GM12892 (cell line): ENCODE results near the gene SLC5A4.

Experiments used
- DNase-seq: peaks from one replicate; pipeline ENCODE4 v3.0.0; 2011; ENCODE audit not compliant: insufficient read length
- FAIRE-seq: peaks from 2 replicates; lab custom pipeline; 2011; peaks lifted over from hg19 to GRCh38; lab: Jason Lieb, UNC
- POLR2A ChIP-seq: IDR thresholded peaks from 2 replicates; pipeline ENCODE4 v1.6.1; 2011; ENCODE audit warnings: low read depth, low read length, control low read depth
- POLR2AphosphoS5 ChIP-seq: IDR thresholded peaks from 2 replicates; pipeline ENCODE4 v1.6.1; 2011; ENCODE audit warnings: low read depth, low read length, control low read depth
- TAF1 ChIP-seq: IDR thresholded peaks from 2 replicates; pipeline ENCODE4 v1.6.1; 2011; ENCODE audit warnings: low read depth, mild to moderate bottlenecking, control low read depth, low read length, borderline replicate concordance

SLC5A4 gene

DNA sequence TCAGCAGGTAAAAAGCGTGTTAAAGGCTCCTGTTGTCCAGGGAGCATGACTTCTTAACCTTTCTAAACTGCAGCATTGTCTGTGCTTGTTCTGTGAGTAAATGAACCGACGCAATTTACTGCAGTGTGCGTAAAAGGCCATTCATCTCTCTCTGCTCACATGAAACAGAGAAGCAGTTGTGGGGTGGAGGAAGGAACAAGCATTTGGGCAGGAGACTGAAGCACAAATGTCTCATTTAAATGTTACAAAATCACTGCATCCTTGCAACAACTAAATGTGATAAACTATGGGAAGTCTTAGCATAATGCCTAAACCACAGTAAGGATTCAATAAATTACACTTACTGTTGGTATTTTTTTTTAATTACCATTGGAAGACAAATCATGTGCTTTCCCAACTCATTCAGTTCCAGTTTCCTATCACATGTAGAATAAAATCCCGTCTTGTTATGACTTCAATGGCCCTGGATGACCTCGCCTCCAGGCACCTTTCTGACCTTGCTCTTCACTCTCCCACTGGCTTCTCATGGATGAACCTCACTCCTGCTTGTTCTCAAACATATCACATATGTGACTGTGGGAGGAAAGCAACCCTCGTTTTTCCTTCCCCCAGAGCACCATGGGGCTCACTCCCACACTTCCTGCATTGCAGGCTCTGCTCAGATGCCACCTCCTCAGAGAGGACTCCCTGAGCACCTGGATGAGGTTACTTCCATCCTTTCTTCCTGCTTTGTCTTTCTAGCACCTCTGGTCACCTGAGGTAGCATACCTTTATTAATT, 28.6 kb downstream of the SLC5A4 start:
- DNase-seq = no peak
- no peak for TF ChIP-seq POLR2A
- TF ChIP-seq POLR2AphosphoS5 = no peak
- no peak for TF ChIP-seq TAF1
- FAIRE-seq = no peak

DNA sequence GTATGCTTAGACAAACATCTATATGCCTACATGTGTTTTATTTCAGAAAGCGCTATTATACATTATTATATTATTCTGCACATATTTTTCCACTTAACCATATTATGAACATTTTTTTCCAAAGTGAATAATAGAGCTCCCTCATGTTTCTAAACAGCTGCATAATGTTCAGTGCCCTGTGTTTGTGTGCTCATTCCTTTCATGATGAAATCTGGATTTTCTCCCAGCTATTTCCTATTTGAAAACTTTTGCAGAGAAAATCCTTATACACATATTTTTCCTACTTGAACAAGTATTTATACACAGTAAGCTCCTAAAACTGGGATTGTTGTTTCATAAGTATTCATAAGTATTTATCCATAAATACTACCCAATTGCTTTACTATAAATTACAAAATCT, 32.2 kb downstream of the SLC5A4 start:
- FAIRE-seq (no peak), DNase-seq (no peak)
- TF ChIP-seq TAF1 (no peak), POLR2A (no peak), POLR2AphosphoS5 (no peak)

DNA sequence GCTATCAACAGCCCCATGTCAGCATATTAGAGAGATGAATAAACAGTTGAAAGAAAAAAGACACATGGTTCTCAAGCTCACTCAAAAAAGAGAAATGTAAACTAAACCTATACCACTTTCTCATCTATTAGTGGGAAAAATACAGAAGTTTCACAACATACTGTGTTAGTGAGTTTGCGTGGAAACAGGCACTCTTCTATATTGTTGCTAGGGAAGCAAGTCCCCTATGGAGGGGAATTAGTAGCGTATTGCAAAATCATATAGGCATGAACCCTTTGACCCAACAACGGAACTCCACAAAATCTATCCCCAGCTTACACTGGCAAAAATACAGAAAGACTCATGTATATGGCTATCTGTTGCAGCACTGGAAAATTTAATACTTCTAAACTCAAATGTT, 36.1 kb downstream of the SLC5A4 start:
- no peak for TF ChIP-seq POLR2AphosphoS5
- DNase-seq (no peak), FAIRE-seq (no peak)

DNA sequence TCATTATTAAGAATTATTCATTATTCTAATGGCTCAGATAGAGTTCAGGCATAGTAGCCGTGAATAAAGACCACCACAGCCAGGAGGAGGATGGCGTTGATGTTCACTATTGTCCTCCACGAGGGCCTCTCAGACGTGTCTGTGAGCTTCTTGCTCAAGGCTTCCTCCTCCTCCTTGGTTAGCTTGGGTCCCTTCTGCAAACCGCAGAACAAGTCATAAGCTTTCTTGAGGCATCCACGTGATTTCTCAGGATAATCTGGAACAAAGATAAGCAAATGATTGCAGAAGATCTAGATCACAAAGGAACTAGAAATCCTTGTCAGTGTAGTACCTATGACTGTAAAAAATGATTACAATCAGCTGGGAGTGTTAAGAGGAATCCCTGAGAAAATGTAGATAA, 36.7 kb downstream of the SLC5A4 start:
- no peak for FAIRE-seq
- no peak for DNase-seq
- TF ChIP-seq POLR2A (no peak), POLR2AphosphoS5 (no peak), TAF1 (no peak)

DNA sequence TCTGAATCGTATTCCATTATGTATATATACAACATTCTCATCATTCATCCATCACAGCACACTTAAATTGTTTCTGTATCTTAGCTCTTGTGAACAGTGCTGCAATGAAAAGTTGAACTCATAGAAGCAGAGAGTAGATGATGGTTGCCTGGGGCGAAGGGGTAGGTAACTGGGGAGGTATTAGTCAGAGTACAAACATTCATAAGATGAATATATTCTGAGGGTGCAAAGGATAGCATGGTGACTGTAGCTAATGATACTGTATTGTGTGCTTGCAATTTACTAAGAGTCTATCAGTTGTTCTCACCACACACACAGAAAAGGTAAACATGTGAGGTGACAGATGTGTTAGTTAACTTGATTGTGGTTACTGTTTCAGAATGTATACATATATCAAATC, 37.7 kb downstream of the SLC5A4 start:
- TF ChIP-seq POLR2AphosphoS5 (no peak), TAF1 (no peak), POLR2A (no peak)
- no peak for FAIRE-seq
- no peak for DNase-seq

DNA sequence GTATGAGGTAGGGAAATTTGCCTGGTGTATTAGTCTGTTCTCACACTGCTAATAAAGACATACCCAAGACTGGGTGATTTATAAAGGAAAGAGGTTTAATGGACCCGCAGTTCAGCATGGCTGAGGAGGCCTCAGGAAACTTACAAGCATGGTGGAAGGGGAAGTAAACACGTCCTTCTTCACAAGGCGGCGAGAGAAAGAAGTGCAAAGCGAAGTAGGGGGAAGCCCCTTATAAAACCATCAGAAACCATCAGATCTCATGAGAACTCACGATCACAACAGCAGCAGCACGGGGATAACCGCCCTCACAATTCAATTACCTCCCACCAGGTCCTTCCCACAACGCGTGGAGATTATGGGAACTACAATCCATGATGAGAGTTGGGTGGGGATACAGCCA, 38.2 kb downstream of the SLC5A4 start:
- FAIRE-seq (no peak), DNase-seq (no peak)
- no peak for TF ChIP-seq POLR2A
- no peak for TF ChIP-seq TAF1
- TF ChIP-seq POLR2AphosphoS5 = no peak

DNA sequence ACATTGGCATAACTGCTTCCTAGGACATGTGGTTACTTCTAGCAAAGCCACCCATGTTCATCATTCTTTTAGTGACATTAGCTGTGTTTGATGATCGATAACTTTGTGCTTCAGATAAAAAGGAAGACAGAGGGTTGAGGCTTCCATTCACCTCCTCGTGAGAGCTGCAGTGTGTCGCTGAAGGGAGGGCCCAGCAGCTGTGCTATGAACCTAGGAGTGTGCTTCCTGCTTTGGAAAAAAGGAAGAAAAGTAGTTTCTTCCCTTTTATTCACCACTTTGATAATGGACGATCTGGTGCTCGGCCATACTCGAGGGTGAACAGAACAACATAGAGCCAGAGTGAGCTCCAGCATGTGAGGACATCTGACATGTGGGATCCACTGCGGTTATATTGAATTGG, 44.1 kb downstream of the SLC5A4 start:
- no peak for TF ChIP-seq POLR2AphosphoS5
- TF ChIP-seq TAF1 = no peak
- TF ChIP-seq POLR2A = no peak
- DNase-seq (no peak), FAIRE-seq (no peak)

DNA sequence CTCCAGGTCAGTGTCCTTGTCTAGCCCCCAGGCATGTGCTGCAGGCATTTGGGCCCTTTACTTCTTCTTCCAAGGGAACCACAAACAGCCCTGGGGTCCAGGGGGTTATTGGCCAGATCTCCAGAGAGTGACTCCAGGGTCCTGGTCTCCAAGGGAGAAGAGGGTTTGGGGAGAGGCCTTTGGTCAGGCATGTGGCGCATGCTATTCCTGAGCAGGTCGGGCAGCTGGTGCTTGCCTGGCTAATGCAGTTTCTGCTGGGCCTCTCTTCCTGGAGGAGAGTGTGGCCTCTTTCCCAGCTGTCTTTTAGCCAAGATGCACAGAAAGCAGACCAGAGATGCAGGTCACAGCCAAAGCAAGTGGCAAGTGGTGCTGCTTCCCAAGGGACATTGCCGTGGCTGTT, 46.5 kb downstream of the SLC5A4 start:
- TF ChIP-seq TAF1 (no peak), POLR2AphosphoS5 (no peak), POLR2A (no peak)
- no peak for FAIRE-seq
- DNase-seq = no peak

DNA sequence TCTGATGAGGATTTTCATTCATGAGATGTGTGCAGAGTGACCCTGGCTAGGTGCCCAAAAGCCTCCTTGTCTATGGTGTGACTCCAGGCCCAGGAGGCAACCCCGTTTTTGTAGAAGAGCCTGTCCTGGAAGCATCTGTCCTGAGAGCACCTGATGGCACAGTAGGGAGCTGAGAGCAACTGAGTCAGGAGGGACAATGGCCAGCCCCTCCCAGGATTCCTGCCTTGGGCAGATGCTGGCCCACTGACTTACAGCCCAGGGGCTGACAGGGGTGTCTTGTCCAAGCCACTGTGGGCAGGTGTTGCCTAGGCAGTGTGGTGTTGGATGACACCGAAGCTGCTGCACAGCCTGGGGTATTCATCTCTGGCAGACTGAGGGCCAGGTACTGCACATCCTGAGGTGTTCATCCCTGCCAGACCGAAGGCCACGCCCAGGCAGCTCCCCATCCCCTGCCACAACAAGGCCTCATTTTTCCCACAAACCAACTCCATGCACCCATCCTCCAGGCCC, 47.1 kb downstream of the SLC5A4 start:
- FAIRE-seq = no peak
- TF ChIP-seq TAF1 (no peak), POLR2A (no peak), POLR2AphosphoS5 (no peak)

DNA sequence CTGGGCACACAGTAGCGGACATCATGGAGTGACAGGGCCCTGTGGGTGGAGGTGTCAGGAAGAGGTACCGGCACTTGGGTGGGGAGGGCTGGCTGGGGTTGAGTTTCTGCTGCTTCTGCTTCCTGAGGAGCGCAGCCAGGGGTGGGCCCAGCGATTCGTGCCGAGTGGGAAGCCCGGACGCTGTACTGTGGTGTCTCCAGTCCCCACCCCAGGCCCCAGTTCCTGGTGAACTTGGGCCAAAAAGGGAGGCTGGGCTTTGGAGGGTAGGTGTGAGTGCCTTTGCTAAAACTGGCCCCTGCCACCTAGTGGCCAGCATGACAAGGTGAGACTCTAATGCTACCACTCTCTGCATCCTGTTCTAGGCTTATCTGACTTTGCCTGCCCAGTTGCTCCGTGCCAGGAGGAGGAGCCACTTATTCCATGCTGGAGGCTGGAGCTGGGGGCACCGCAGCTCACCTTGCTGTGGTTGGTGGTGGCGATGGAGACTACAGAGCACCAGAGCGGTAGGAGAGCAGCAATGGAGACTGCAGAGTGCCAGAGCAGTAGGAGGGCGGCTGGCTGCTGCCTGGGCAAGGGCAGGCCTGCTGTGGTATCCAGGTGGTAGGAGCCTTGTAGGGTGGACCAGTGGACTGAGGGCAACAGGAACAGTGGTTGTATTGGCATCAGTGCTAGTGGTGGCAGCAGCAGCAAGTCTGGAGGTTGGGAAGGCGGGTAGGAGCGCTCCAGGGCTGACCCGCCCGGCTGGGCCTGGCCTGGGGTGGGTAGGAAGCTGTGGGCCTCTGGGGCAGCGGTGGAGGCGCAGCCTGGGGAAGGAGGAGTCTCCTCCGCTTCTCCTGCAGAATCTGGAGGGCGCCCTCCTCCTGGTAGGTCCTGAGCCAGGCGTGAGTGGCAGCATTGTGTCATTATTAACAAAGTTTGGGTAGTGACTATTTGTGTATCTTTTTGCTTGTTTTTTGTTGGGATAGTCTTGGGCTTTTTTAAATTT, 48.1 kb downstream of the SLC5A4 start:
- FAIRE-seq (no peak), DNase-seq (no peak)
- TF ChIP-seq TAF1 (no peak), POLR2A (no peak), POLR2AphosphoS5 (no peak)

More for the DNA sequence above, 47.1 kb downstream of the SLC5A4 start:
- no peak for DNase-seq

DNA sequence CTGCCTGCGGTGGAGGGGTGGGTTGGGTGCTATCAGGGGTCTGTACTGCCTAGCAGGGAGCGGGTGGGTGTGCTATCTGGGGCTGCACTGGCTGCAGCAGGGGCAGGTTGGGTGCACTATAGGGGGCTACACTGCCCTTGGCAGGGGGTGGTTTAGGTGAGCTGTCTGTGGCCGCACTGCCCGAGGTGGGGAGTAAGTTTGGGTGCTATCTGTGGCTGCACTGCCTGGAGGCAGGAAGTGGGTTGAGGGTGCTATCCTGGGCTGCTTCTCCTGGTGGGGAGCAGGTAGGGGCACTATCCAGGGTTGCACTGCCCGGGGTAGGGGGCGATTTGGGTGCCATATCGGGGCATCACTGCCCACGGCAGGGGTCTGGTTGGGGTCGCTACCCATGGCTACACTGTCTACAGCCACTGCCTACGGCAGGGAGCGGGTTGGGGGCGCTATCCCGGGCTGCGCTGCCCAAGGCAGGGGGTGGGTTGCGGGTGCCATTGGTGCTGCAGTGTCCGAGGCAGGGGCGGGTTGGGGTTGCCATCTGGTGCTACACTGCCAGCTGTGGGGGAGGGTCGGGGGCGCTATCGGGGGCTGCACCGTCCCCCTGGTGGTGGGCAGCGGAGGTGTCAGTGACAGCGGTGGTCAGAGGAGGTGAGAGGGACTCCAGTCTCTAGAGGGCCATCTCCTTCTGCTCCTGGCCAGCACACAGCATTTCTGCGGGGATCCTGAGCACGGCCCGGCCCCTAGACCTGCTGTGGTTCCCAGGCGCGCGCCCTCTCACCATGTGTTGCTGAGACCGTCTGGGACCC, 49.0 kb downstream of the SLC5A4 start:
- FAIRE-seq = no peak
- TF ChIP-seq POLR2A (no peak), POLR2AphosphoS5 (no peak), TAF1 (no peak)
- no peak for DNase-seq
